Measurements from ENCODE around the gene DAB2IP.

GRCh38 chr9:121768416-121769015 is 117.1 kb downstream of the DAB2IP start:
- no peak for TF ChIP-seq CTCF (IDR thresholded peaks at IDR 0.05)
- TF ChIP-seq EZH2 (IDR thresholded peaks at IDR 0.05) = no peak

Measured in neural progenitor cell (in vitro differentiated cells).